SW 1271 (cell line): Measurements from ENCODE around the gene CC2D1B.

Source experiments
- DNase-seq, 2 experiments: peaks; one replicate each; lab custom pipeline; 2025; lab: John Stamatoyannopoulos, UW

Gene CC2D1B

GRCh38 chr1:52359676-52360594 is 6.1 kb downstream of the CC2D1B start:
- no peak for DNase-seq

DNA sequence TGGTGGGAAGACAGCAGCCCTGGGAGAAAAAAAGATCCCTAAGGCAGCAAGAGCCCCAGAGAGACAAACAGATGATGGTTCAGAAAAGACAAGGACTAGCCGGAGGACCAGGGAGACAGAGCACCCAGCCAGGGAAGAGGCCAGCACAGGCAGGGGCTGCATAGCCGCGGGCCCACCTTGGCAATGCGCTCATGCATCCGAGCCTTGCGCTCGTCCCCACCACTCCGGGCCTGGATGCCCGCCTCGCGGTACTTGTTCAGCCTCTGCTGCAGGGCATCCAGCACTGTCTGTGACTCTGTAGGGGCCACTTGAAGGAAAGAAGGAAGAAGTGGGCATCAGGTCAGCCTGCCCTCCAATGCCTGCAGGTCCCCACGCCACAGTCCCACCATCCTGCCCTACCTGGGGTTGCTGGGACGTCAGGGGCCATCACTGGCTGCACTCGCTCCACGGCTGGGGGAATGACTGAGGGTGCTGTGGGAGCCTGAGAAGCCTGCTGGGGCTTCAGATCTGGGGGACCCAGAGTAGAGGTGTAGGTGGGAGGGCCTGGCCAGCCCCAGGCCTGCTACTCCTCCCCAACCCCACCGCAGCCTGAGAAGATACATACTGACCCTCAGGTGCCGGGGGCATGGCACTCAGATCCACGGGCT is 7.0 kb downstream of the CC2D1B start:
- DNase-seq, result no peak

DNA sequence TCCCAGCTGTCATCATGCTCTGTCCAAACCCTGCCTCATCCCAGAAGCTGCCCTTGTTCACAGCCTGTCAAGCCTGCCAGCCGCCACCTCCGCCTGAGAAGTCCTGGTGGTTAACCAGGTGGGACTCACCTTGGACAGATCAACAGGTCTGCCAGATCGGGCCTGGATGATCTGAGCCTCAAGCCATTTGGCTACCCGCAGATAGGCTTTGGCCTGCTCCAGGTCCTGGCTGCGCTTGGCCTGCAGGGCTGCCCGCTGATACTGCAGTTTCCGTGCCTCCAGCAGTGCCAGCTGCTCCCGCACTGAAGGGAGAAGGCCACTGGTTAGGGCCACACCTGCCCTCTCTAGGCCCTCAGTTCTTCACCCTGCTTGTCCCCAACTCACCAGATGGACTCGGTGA is 8.6 kb downstream of the CC2D1B start:
- DNase-seq, result no peak

GRCh38 chr1:52356818-52357355 is 9.1 kb downstream of the CC2D1B start:
- DNase-seq, result no peak

DNA sequence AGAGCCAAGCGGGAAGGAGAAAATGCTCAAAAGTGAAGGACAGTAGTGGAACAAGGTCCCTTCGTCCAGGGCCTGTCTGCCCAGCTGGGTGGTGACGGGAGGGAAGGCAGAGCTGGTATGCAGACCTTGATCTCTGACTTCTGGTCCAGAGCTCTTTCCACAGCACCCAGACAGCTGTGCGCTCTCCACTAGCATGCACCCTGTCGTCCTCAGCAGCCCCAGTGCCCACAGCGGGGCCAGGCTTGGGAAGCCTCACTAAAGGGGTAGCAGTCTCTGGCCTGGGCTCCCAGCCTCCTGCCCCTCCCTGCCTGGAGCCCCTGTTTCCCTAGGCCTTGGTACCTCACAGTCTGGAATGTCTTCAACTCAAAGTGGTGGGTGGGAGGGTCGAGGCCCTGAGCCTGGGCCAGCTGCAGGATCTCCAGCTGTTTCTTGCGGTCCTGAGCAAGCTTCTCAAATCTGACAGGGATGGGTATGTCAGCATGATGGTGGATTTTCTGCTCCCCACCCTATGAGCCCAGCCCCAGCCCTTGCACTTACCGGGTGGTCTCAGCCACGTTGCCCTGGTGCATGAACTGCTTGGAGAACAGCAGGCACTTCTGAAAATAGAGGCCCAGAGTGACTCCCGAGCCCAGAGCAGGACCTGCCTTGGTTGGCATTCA is 10.0 kb downstream of the CC2D1B start:
- DNase-seq, result no peak

GRCh38 chr1:52355436-52355835 is 10.6 kb downstream of the CC2D1B start:
- DNase-seq, result no peak

GRCh38 chr1:52352690-52353089 is 13.3 kb downstream of the CC2D1B start:
- DNase-seq, result no peak

GRCh38 chr1:52348704-52349300 is 17.2 kb downstream of the CC2D1B start:
- no peak for DNase-seq

DNA sequence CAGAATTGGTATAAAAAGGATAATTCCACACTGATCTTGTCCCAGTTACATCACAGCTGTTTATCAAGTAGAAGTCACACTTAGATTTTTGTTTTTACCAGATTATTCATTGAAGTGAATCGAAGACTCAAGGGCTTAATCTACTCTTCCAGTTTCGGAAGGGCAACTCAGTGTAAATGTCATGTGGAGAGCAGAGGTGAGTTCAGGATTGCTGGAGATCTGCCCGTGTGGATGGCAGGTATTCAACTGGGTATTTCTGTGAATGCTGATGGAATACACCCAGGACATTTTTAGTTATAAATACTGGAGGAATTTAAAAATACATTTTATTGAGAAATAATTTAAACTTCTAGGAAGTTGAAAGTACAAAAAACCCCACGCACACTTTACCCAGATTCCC is 19.4 kb downstream of the CC2D1B start:
- DNase-seq, result no peak

GRCh38 chr1:52345252-52345651 is 20.8 kb downstream of the CC2D1B start:
- no peak for DNase-seq

DNA sequence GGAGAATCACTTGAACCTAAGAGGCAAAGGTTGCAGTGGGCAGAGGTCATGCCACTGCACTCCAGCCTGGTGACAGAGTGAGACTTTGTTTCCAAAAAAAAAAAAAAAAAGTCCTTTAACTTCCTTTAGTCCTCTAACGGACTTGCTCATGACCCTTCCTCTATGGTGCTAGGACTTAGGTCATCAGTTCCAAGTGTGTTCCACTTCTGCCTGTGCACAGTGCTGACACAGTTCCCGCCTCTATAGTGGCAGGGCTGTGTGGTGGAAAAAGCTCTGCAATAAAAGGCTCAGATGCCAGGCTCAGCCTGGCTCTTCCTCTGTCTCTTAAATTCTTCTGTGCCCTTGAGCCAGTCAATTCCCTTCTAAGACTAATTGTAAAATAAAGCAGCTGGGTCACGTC is 22.0 kb downstream of the CC2D1B start:
- no peak for DNase-seq

GRCh38 chr1:52341655-52342260 is 24.2 kb downstream of the CC2D1B start:
- no peak for DNase-seq

DNA sequence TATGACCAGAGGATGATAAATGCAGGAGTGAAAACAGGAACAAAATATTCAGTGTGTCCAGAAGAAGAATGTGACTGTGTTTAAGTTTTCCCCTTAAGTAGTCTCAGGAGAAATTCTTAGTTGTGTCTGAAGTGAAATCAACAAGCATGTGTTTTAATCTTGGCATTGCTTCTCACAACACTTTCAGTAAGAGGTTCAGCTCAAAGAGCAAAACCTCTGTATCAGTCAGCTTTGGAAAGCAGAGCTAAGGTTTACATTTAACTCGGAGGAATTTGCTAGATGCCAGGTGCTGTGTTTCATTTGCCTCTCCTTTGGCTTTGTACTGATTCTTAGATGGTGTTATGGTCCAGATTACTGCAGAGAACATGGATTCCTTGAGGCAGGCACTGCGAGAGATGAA is 28.6 kb downstream of the CC2D1B start:
- no peak for DNase-seq

- DNase-seq, result no peak
Measured at GRCh38 chr1:52334906-52335528, 31.0 kb downstream of the CC2D1B start.

DNA sequence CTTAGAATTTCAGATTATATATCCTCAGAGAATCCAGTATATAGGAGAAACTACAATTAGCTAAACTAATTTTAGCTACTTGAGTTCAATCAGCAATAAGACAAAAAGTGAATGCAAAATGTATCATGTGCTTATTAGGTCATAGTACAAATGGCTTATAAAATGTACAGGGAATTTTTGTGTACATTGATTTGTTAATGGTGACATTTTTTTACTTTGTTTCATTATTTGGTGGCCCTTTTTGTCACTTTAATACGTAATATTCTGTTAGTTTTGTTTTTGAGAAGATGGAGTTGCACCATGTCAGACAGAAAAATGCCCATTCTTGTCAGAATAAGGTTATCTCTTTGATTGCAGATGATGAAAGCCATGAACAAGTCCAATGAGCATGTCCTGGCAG is 33.6 kb downstream of the CC2D1B start:
- no peak for DNase-seq

DNA sequence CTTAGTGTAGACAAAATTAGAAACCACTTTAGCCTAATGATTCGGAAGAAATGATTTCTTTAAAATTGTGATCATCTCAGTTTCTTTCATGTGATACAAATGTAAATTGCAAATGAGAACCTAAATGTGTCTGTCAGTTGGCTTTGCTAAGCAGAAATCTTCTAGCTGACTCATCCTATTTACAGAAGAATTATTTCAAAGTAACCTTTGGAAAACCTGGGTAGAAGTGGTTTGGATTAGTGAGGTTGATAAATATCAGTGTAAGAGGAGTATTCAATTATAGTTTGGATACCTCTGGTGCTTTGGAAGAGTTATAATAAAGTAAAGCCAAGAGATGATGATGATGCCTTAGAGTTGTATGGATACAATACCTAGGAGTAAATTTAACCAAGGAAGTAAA is 37.4 kb downstream of the CC2D1B start:
- no peak for DNase-seq

- no peak for DNase-seq
Measured at GRCh38 chr1:52325786-52326185, 40.2 kb downstream of the CC2D1B start.

DNA sequence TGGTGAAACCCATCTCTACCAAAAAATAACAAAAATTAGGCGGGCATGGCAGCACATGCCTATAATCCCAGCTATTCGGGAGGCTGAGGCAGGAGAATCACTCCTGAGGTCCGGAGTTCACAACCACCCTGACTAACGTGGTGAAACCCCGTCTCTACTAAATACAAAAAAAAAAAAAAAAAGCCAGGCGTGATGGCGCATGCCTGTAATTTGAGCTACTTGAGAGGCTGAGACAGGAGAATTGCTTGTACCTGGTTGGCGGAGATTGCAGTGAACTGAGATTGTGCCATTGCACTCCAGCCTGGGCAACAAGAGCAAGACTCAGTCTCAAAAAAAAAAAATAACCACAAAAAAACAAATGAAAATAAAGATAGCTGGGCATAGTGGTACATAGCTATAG is 42.3 kb downstream of the CC2D1B start:
- no peak for DNase-seq

- no peak for DNase-seq
Measured at GRCh38 chr1:52321061-52321460, 44.9 kb downstream of the CC2D1B start.

- no peak for DNase-seq
Measured at GRCh38 chr1:52306227-52307006, 59.6 kb downstream of the CC2D1B start.
